HepG2 (cell line): ENCODE results near the gene CYB5R2. TPM values are rescaled to one million over a fixed set of nuclear protein-coding genes. Genes with fewer than 3 reads are reported as not detected.

Experiments
- ARID2 ChIP-seq: sonication (generic); formaldehyde crosslinking; IDR thresholded peaks from 2 replicates; pipeline ENCODE4 v1.8.1; 2022; ENCODE audit warnings: mild to moderate bottlenecking, missing genetic modification reagents, borderline replicate concordance
- HNF4G ChIP-seq, 2 experiments: sonication (generic) in 1 of 2; formaldehyde crosslinking in 1 of 2; IDR thresholded peaks; 2 replicates each; pipeline versions ENCODE4 v1.4.0 to v1.6.1; 2011 to 2020; ENCODE audit warnings: borderline replicate concordance in 2 of 2, low read depth in 2 of 2, mild to moderate bottlenecking in 2 of 2, low read length in 1 of 2, missing genetic modification reagents in 1 of 2, moderate library complexity in 1 of 2
- HOXA5 ChIP-seq: sonication (generic); formaldehyde crosslinking; IDR thresholded peaks from 2 replicates; pipeline ENCODE4 v1.4.0; 2020; ENCODE audit warnings: missing genetic modification reagents
- JUN ChIP-seq: sonication (generic); formaldehyde crosslinking; IDR thresholded peaks from 2 replicates; pipeline ENCODE4 v1.4.0; 2020; ENCODE audit warnings: mild to moderate bottlenecking, missing genetic modification reagents
- NFYC ChIP-seq: IDR thresholded peaks from 2 replicates; pipeline ENCODE4 v1.6.1; 2016; ENCODE audit warnings: missing genetic modification reagents, missing compliant biosample characterization
- RXRA ChIP-seq: sonication (generic); formaldehyde crosslinking; IDR thresholded peaks from 2 replicates; pipeline ENCODE4 v1.5.1; 2020; ENCODE audit warnings: missing genetic modification reagents
- STAG1 ChIP-seq: sonication (generic); formaldehyde crosslinking; IDR thresholded peaks from 2 replicates; pipeline ENCODE4 v1.4.0; 2020; ENCODE audit warnings: missing genetic modification reagents
- TBX3 ChIP-seq: fragments of 450-650 bp; IDR thresholded peaks from 2 replicates; pipeline ENCODE4 v1.6.1; 2017; ENCODE audit warnings: antibody characterized with exemption, mild to moderate bottlenecking, inconsistent platforms, borderline replicate concordance
- ZFP36 ChIP-seq: fragments of 150-350 bp; IDR thresholded peaks from 2 replicates; pipeline ENCODE4 v1.6.1; 2018; ENCODE audit warnings: borderline replicate concordance, low read length, low read depth; ENCODE audit not compliant: partially characterized antibody
- ZNF326 ChIP-seq: sonication (generic); formaldehyde crosslinking; IDR thresholded peaks from 2 replicates; pipeline ENCODE4 v1.4.0; 2020; ENCODE audit warnings: missing genetic modification reagents, borderline replicate concordance
- ZNF703 ChIP-seq: sonication (generic); formaldehyde crosslinking; IDR thresholded peaks from 2 replicates; pipeline ENCODE4 v1.5.1; 2020; ENCODE audit warnings: missing genetic modification reagents, mild to moderate bottlenecking, moderate library complexity, borderline replicate concordance
- polyA plus RNA-seq, 8 experiments: library from polyadenylated mRNA; depleted of rRNA in 3 of 8; stranded (reverse) in 7 of 8; unstranded in 1 of 8; fragments of >200 nt; fragmentation: Illumina TruSeq in 4 of 8; extraction: Trizol in 4 of 8; gene quantifications; 2 replicates each; pipeline versions ENCODE4 v1.2.1 to v1.2.3, GENCODE V29; 2011 to 2016; ENCODE audit warnings: low read depth in 4 of 8, missing spikeins in 1 of 8, mixed read lengths in 1 of 8; ENCODE audit not compliant: insufficient read depth in 1 of 8
- total RNA-seq, 5 experiments: library from RNA; depleted of rRNA; stranded (reverse); fragments of >200 nt; fragmentation: Illumina TruSeq; extraction: Trizol; gene quantifications; 2 replicates each; pipeline ENCODE4 v1.2.3, GENCODE V29; 2016; ENCODE audit warnings: low read depth in 1 of 5
- TF ChIP-seq, protein P1 (sequence below): IDR thresholded peaks from 2 replicates; pipeline ENCODE4 v1.6.1; 2016
- TF ChIP-seq, protein P2 (sequence below): sonication (generic); formaldehyde crosslinking; IDR thresholded peaks from 2 replicates; pipeline ENCODE4 v1.4.0; 2020; ENCODE audit warnings: low read depth, mild to moderate bottlenecking, missing genetic modification reagents
- TF ChIP-seq, protein P3 (sequence below): sonication (generic); formaldehyde crosslinking; IDR thresholded peaks from 2 replicates; pipeline ENCODE4 v1.9.0; 2022; ENCODE audit warnings: missing genetic modification reagents, mild to moderate bottlenecking, borderline replicate concordance
- TF ChIP-seq, protein P4 (sequence below): sonication (generic); formaldehyde crosslinking; conservative IDR thresholded peaks from 2 replicates; pipeline ENCODE4 v1.8.0; 2022; ENCODE audit warnings: mild to moderate bottlenecking, moderate library complexity, missing genetic modification reagents
- TF ChIP-seq, protein P5 (sequence below): IDR thresholded peaks from 2 replicates; pipeline ENCODE4 v1.6.1; 2018; ENCODE audit warnings: missing genetic modification reagents, mild to moderate bottlenecking, missing compliant biosample characterization
- TF ChIP-seq, protein P6 (sequence below): sonication (generic); formaldehyde crosslinking; IDR thresholded peaks from 2 replicates; pipeline ENCODE4 v1.8.1; 2023; ENCODE audit warnings: mild to moderate bottlenecking, inconsistent platforms, moderate library complexity, missing genetic modification reagents, borderline replicate concordance

Gene CYB5R2
- total and polyA plus RNA-seq, 2 of the 13 experiments (the other 11 are each of a cell fraction or from before 2014, with no cell fraction given): 0.40 to 0.51 TPM

DNA sequence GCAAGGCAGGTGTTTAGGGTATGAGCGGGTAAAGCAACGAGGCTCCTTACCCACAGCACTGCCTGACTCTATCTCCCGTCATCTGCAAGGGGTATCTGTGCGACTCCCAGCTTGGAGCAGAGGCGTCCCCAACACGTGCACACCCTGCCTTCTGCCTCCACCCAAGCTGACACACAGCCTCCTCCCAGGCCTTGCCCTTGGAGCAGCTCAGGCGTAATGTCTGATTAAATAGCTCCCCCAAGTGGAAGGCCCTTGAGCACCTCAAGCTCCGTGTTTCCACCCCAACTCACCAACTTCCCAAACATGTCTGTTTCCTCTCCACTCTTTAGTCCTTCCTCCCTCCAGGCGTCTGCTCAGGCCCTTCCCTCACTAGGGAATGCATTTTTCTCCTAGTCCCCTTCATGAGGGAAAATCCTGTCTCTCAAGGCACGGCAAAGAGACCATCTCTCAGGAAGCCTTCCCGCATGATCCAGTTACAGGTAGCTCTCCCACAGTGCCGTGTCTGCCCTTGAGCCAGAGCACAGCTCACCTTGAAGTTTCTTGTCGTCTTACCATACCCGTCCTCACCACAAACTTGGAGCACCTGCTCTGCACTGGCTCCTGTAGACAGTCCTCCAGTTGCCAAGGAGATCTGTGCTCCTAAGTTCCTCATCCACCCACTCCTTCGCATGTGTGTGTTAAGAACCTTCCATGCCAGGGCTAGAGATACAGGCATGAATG lies 15.8 kb downstream of the CYB5R2 start (continued):
- TF ChIP-seq, protein P1, sequence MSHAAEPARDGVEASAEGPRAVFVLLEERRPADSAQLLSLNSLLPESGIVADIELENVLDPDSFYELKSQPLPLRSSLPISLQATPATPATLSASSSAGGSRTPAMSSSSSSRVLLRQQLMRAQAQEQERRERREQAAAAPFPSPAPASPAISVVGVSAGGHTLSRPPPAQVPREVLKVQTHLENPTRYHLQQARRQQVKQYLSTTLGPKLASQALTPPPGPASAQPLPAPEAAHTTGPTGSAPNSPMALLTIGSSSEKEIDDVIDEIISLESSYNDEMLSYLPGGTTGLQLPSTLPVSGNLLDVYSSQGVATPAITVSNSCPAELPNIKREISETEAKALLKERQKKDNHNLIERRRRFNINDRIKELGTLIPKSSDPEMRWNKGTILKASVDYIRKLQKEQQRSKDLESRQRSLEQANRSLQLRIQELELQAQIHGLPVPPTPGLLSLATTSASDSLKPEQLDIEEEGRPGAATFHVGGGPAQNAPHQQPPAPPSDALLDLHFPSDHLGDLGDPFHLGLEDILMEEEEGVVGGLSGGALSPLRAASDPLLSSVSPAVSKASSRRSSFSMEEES (CRISPR knock-in tag): no peak
- no peak for TF ChIP-seq ZNF703 (CRISPR knock-in tag)
- TF ChIP-seq, protein P2, sequence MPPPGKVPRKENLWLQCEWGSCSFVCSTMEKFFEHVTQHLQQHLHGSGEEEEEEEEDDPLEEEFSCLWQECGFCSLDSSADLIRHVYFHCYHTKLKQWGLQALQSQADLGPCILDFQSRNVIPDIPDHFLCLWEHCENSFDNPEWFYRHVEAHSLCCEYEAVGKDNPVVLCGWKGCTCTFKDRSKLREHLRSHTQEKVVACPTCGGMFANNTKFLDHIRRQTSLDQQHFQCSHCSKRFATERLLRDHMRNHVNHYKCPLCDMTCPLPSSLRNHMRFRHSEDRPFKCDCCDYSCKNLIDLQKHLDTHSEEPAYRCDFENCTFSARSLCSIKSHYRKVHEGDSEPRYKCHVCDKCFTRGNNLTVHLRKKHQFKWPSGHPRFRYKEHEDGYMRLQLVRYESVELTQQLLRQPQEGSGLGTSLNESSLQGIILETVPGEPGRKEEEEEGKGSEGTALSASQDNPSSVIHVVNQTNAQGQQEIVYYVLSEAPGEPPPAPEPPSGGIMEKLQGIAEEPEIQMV: no peak
- no peak for TF ChIP-seq ARID2 (CRISPR knock-in tag)
- no peak for TF ChIP-seq ZNF326
- TF ChIP-seq, protein P3, sequence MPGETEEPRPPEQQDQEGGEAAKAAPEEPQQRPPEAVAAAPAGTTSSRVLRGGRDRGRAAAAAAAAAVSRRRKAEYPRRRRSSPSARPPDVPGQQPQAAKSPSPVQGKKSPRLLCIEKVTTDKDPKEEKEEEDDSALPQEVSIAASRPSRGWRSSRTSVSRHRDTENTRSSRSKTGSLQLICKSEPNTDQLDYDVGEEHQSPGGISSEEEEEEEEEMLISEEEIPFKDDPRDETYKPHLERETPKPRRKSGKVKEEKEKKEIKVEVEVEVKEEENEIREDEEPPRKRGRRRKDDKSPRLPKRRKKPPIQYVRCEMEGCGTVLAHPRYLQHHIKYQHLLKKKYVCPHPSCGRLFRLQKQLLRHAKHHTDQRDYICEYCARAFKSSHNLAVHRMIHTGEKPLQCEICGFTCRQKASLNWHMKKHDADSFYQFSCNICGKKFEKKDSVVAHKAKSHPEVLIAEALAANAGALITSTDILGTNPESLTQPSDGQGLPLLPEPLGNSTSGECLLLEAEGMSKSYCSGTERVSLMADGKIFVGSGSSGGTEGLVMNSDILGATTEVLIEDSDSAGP (CRISPR knock-in tag): peak; percentile 7; the same call in 1 of the 2 replicates
- TF ChIP-seq, protein P4, sequence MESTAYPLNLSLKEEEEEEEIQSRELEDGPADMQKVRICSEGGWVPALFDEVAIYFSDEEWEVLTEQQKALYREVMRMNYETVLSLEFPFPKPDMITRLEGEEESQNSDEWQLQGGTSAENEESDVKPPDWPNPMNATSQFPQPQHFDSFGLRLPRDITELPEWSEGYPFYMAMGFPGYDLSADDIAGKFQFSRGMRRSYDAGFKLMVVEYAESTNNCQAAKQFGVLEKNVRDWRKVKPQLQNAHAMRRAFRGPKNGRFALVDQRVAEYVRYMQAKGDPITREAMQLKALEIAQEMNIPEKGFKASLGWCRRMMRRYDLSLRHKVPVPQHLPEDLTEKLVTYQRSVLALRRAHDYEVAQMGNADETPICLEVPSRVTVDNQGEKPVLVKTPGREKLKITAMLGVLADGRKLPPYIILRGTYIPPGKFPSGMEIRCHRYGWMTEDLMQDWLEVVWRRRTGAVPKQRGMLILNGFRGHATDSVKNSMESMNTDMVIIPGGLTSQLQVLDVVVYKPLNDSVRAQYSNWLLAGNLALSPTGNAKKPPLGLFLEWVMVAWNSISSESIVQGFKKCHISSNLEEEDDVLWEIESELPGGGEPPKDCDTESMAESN (CRISPR knock-in tag): no peak
- no peak for TF ChIP-seq RXRA (CRISPR knock-in tag)
- no peak for TF ChIP-seq NFYC
- TF ChIP-seq, protein P5, sequence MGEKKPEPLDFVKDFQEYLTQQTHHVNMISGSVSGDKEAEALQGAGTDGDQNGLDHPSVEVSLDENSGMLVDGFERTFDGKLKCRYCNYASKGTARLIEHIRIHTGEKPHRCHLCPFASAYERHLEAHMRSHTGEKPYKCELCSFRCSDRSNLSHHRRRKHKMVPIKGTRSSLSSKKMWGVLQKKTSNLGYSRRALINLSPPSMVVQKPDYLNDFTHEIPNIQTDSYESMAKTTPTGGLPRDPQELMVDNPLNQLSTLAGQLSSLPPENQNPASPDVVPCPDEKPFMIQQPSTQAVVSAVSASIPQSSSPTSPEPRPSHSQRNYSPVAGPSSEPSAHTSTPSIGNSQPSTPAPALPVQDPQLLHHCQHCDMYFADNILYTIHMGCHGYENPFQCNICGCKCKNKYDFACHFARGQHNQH: no peak
- TF ChIP-seq STAG1 (CRISPR knock-in tag): peak; percentile 91
- TF ChIP-seq HOXA5 (CRISPR knock-in tag): no peak
- no peak for TF ChIP-seq TBX3
- TF ChIP-seq, protein P6, sequence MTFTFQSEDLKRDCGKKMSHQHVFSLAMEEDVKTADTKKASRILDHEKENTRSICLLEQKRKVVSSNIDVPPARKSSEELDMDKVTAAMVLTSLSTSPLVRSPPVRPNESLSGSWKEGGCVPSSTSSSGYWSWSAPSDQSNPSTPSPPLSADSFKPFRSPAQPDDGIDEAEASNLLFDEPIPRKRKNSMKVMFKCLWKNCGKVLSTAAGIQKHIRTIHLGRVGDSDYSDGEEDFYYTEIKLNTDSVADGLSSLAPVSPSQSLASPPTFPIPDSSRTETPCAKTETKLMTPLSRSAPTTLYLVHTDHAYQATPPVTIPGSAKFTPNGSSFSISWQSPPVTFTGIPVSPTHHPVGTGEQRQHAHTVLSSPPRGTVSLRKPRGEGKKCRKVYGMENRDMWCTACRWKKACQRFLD (CRISPR knock-in tag): no peak
- no peak for TF ChIP-seq ZFP36
- no peak for TF ChIP-seq JUN (CRISPR knock-in tag)
- no peak for TF ChIP-seq HNF4G (IDR thresholded peaks at IDR 0.05; ENCODE audit: borderline replicate concordance, low read depth, low read length)
- no peak for TF ChIP-seq HNF4G (CRISPR knock-in tag; IDR thresholded peaks at IDR 0.05; ENCODE audit: borderline replicate concordance, low read depth)
